GM12872 (cell line): ENCODE data around the gene RASSF1.

Experiments used
- TF ChIP-seq, protein P1 (sequence below): IDR thresholded peaks from 3 replicates; pipeline ENCODE4 v1.5.1; 2011; ENCODE audit warnings: low read depth, mild to moderate bottlenecking, low read length, moderate library complexity; ENCODE audit not compliant: insufficient read depth

Gene RASSF1

DNA sequence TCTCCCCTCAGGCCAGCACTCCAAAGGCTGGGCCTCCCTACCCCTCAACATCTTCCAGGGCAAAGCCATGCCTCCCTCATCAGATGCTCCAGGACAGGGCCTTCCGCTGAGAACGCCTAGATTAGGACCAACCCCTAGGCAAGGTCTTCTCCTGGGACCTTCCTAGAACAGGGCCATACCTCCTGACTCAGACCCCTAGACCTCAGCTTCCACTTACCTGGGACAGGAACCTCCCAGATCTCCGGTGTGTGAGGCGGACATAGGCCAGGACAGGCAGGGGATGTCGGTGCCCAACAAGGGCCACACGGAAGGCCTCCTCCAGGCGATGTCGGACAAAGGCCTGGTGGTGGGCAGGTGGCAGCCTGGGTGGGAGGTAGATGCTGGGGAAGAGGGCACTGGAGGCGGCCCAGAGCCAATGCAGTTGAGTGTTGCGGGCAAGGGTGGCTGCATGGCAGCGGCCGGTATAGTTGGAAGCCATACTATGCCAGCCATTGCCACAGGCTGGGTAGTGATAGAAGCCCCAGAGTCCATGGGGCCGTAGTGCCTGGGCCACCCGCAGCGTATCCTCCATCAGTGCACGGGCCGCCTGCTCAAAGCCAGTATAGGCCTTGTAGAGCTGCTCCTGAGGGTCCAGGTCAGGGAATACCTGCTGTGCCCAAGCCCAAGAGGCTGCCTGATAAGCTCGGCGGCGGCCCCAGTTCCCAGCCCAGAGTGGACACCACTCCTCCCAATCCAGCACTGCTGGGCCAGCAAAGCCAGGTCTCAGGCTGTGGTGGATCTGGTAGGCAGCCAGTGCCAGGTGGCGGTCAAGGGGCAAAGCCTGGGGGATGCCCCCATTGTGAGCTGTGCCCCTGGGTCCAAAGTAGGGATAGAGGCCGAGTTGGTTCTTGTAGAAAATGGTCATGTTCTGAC is 45.9 kb downstream of the RASSF1 start:
- TF ChIP-seq, protein P1, sequence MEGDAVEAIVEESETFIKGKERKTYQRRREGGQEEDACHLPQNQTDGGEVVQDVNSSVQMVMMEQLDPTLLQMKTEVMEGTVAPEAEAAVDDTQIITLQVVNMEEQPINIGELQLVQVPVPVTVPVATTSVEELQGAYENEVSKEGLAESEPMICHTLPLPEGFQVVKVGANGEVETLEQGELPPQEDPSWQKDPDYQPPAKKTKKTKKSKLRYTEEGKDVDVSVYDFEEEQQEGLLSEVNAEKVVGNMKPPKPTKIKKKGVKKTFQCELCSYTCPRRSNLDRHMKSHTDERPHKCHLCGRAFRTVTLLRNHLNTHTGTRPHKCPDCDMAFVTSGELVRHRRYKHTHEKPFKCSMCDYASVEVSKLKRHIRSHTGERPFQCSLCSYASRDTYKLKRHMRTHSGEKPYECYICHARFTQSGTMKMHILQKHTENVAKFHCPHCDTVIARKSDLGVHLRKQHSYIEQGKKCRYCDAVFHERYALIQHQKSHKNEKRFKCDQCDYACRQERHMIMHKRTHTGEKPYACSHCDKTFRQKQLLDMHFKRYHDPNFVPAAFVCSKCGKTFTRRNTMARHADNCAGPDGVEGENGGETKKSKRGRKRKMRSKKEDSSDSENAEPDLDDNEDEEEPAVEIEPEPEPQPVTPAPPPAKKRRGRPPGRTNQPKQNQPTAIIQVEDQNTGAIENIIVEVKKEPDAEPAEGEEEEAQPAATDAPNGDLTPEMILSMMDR: no peak

DNA sequence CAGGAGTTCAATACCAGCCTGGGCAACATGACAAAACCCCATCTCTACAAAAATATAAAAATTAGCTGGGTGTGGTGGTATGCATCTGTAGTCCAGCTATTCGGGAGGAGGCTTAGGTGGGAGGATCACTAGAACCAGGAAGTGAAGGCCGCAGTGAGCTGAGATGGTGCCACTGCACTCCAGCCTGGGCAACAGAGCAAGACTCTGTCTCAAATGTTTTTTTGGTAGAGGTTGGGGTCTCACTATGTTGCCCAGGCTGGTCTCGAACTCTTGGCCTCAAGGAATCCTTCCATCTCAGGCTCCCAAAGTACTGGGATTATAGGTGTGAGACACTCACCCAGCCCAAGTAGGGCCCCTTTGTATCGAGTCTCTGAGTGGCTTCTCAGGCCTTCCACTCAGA is 46.5 kb downstream of the RASSF1 start:
- TF ChIP-seq, protein P1: no peak

DNA sequence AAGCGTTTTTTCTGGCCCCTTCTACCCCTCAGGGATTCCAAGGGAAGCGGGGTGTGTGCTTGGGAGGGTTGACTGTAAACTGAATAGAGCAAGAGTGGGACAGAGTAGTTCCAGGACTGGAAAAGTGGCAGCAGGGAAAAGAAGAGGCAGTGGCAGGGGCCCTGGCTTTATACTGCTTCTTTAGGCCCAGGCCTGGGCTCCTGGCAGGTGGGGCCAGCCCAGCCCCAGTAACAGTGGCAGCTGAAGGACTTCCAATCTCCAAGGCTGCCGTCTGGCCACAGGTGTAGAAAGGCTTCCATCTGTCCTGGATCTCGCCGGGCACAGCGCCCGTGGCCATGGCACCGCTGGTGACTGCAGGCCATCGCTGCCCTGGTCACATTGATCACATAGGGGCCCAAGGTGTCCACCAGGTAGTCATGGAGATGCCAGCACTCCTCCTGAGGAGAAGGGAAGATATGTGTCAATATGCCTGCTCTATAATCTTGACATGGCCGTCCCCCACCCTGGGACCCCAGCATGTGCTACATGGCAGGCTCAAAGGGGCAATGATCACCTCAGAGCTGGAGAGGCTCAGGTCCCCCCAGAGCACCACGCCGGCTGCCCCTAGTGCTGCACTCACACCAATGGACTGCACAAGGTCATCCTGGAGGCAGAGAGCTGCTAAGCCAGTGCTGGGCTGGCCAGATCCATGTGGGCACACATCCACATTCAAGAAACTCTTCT is 47.4 kb downstream of the RASSF1 start:
- TF ChIP-seq, protein P1: no peak

DNA sequence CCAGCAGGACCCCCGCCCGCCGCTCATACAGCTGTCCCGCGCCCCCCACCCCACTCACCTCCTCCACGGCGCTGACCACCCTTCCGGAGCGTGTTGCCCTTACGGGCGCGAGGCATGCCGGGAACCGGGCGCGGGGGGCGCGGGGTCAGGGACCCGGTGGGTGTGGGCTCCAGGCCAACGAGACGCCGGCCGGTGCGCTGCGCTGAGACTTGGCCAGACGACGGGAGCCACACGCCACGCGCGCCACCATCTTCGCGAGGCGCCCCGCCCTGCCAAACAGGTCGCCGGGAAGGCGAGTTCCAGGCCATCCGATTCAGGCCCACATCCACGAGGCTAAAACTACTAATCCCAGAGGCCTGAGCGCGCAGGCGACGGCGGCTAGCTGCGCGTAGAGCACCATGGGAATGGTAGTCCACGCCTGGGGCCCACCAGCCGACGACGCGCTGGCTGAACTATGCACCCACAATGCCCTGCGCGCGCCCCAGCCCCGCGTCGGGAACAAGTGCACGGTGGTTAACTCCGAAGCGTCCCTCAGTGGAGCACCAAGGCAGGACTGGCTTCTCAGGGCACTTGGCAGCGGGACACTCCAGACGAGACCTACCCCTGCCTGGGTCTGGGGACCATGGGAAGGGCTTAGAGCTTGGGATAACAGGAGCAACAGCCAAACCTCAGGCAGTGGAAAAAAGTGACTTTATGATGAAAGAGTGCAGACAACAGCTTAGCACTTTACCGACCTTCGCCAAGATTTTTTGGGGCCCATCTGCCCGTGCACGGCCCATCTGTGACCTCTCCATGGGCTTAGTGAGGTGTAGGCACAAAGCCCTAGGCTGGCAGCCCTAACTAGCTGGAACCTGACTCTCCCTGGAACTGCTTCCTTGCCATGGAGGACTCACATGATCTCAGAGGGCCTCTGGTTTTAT is 48.2 kb downstream of the RASSF1 start, which contains the start of gene IFRD2:
TSS of gene IFRD2 (minus strand) at position 271 of the 920 bp plus-strand sequence. CDS start at position 116, 155 bp downstream.
- TF ChIP-seq, protein P1: no peak

DNA sequence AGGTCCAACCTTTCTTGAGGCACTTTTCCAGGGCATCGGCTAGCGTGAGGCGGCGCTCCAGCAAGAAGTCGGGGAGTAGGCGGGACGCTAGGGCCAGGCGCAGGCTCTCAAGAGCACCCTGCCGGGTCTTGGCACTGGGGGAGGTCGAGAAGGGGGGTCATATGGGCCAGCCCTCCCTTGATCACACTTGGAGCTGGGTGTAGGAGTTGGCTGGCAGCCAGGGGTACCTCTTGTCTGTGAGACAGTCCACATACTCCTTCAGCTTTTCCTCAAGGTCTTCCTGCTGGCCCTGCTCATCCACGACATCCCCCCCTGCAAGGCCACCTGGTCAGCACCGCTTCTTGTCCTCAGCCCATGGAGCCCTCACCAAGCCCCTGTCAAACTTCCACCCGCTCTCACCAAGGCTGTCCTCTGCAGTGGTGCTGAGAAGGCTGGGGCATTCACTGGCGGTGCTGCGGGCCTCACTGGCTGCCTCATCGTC is 50.4 kb downstream of the RASSF1 start:
- TF ChIP-seq, protein P1: no peak

DNA sequence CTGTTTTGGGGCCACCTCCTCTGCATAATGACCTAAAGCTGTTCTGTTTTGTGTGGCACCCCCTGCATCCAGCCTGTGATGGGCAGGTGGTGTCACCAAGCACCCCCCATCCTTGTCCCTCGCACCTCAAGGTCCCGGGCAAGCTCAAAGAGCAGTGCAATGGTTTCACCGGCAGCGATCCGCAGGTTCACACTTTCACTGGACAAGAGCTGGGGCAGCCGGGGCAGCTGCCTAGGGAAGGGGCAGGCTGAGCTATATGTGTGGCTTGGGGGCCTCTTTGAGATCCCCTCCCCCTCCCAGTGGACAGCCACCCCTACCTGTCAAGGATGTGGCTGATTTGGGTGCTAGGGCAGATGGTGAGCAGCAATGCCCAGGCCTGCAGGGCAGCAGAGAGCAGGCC is 51.5 kb downstream of the RASSF1 start:
- TF ChIP-seq, protein P1: no peak
